SHP77 (cell line): Measurements from ENCODE around the gene IQSEC1.
"Not testable (repeated sequence)": the region's sequence is repeated elsewhere in the genome, so short reads cannot be mapped to it uniquely, and the experiment has no call there.

Source experiments
- DNase-seq, 2 experiments: peaks; one replicate each; lab custom pipeline; 2025; lab: John Stamatoyannopoulos, UW

The IQSEC1 gene

GRCh38 chr3:12870942-12871341, 202.3 kb downstream of the IQSEC1 start:
- DNase-seq: no peak

GRCh38 chr3:12869035-12869621, 204.1 kb downstream of the IQSEC1 start:
- DNase-seq: peak in 1 of 2 experiments; percentile 39

GRCh38 chr3:12868039-12869034, 204.9 kb downstream of the IQSEC1 start:
- peak; percentile 83 to 86 for DNase-seq

GRCh38 chr3:12866836-12867235, 206.4 kb downstream of the IQSEC1 start:
- DNase-seq: no peak

GRCh38 chr3:12865271-12865670, 208.0 kb downstream of the IQSEC1 start:
- DNase-seq: no peak

GRCh38 chr3:12862387-12862786, 210.8 kb downstream of the IQSEC1 start:
- DNase-seq: no peak

GRCh38 chr3:12861611-12862010, 211.6 kb downstream of the IQSEC1 start:
- no peak for DNase-seq

- DNase-seq: no peak
Measured at GRCh38 chr3:12859840-12860239, 213.4 kb downstream of the IQSEC1 start.

GRCh38 chr3:12856626-12857025, 216.6 kb downstream of the IQSEC1 start:
- no peak for DNase-seq

- DNase-seq: no peak
Measured at GRCh38 chr3:12854565-12854964, 218.7 kb downstream of the IQSEC1 start.

GRCh38 chr3:12853847-12854246, 219.4 kb downstream of the IQSEC1 start:
- DNase-seq: not testable (repeated sequence)

GRCh38 chr3:12852201-12852600, 221.0 kb downstream of the IQSEC1 start:
- no peak for DNase-seq
